Calu3 (cell line): ENCODE measurements around the gene PIP4K2B. TPM values are rescaled to one million over a fixed set of nuclear protein-coding genes. Genes with fewer than 3 reads are reported as not detected.

Experiments
- BruUV-seq: library from RNA; stranded (reverse); fragments of 400-500 nt; replicated peaks from 2 replicates; lab custom pipeline; 2021; lab: Mats Ljungman, UMichigan
- CTCF ChIA-PET: fragments of 300-600 bp; sonication (Branson Sonifier 250); formaldehyde crosslinking; loops from one replicate; lab custom pipeline; 2022; ENCODE audit warnings: antibody characterized with exemption; lab: Charles Lee
- DNase-seq: peaks from one replicate; pipeline ENCODE4 v3.0.0; 2022
- H3K27ac Mint-ChIP-seq: one replicate; pipeline ENCODE4 v1.8.0; 2022; ENCODE audit warnings: mixed read lengths; ENCODE audit not compliant: unreplicated experiment
- H3K27me3 Mint-ChIP-seq: one replicate; pipeline ENCODE4 v1.8.0; 2022; ENCODE audit warnings: mixed read lengths; ENCODE audit not compliant: unreplicated experiment
- H3K36me3 Mint-ChIP-seq: one replicate; pipeline ENCODE4 v1.8.0; 2022; ENCODE audit warnings: mild to moderate bottlenecking, moderate library complexity, mixed read lengths; ENCODE audit not compliant: insufficient read depth, unreplicated experiment
- H3K4me1 Mint-ChIP-seq: one replicate; pipeline ENCODE4 v1.8.0; 2022; ENCODE audit warnings: mild to moderate bottlenecking, low read depth, mixed read lengths; ENCODE audit not compliant: unreplicated experiment
- H3K4me3 Mint-ChIP-seq: one replicate; pipeline ENCODE4 v1.8.0; 2022; ENCODE audit warnings: mild to moderate bottlenecking, low read depth, moderate library complexity, mixed read lengths; ENCODE audit not compliant: unreplicated experiment
- H3K9me3 Mint-ChIP-seq: one replicate; pipeline ENCODE4 v1.8.0; 2022; ENCODE audit warnings: low read depth, mixed read lengths; ENCODE audit not compliant: unreplicated experiment
- intact Hi-C: fragments of 100-400 bp; cut with micrococcal nuclease; formaldehyde crosslinking; loops from one replicate; pipeline ENCODE4 v1.10.0; 2022; ENCODE audit not compliant: unreplicated experiment
- total RNA-seq: library from RNA; stranded (reverse); gene quantifications from 2 replicates; pipeline ENCODE4 v1.2.3, GENCODE V29; 2022
- TF ChIP-seq, protein P1 (sequence below): fragments of 200-600 bp; IDR thresholded peaks from one replicate; pipeline ENCODE4 v1.8.0; 2022; ENCODE audit warnings: antibody characterized with exemption; ENCODE audit not compliant: unreplicated experiment

Gene PIP4K2B
- total RNA-seq, 1 experiment from 2014 or later, result 120 TPM

DNA sequence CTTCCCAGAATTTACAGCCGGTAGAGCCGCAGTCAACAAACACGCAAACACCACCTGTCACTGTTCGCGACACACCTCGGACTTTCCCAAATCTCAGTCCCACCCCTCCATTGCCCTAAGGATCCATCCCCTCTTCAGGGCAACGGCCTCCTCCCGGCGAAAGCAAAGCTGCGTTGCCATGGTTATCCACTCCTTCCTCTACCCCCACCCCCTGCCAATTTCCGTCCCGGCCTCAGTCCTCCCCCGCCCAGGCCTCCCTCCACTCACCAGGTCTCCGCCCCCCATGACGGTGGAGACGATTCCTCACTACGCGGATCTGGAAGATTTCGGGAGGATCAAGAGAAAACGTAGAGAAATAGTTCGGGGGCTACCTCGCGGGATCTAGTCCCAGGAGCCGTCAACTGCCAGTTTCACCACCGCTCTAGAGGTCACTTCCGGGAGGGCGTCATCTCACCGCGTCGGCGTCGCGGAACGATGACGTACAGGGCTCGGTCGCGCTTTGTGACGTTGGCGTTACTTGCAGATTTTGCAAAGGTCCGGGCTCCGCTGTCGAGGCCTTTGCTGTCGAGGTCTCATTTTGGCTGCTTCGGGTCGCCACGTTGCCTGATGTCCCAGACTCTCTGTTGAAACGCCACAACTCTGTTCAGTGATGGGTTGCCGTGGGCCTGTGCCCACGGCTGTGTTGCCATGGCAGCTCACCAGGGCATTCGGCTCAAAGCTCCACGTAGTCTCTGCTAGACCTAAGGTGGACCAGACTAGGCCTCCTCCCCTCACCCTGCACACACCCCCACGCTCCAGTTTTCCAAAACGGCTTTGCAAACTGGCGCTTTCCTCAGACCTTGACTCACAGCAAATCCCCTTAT lies 25.8 kb upstream of the PIP4K2B start, which contains the start of gene CWC25:
Gene CWC25 (minus strand): TSS at position 423 of the 863 bp plus-strand sequence. CDS start 138 bp downstream, at position 285.
- peaks cover 59% of the 10 kb centered on the region for H3K36me3 Mint-ChIP-seq
- H3K27me3 Mint-ChIP-seq, result no peaks in the 10 kb centered on the region
- DNase-seq, result peak; percentile 100
- peaks cover 37% of the 10 kb centered on the region for H3K4me1 Mint-ChIP-seq
- intact Hi-C loops, result loop anchor here (5.0 kb wide), 1 partner anchor 327 kb away; the partner anchor contains the start of gene PLXDC1
- peak within 1 kb of the TSS; percentile 100 for H3K27ac Mint-ChIP-seq
- CTCF ChIA-PET, result interaction anchor here (0.8 to 3.5 kb wide), 8 partner anchors 9 to 328 kb away, joined by 3 to 15 read pairs (median 4); partner anchors contain the start of genes LASP1 and RPL23
- TSS peak; percentile 98 for BruUV-seq
- no peaks in the 10 kb centered on the region for H3K9me3 Mint-ChIP-seq
- peak within 1 kb of the TSS; percentile 87 for H3K4me3 Mint-ChIP-seq
- TF ChIP-seq, protein P1, sequence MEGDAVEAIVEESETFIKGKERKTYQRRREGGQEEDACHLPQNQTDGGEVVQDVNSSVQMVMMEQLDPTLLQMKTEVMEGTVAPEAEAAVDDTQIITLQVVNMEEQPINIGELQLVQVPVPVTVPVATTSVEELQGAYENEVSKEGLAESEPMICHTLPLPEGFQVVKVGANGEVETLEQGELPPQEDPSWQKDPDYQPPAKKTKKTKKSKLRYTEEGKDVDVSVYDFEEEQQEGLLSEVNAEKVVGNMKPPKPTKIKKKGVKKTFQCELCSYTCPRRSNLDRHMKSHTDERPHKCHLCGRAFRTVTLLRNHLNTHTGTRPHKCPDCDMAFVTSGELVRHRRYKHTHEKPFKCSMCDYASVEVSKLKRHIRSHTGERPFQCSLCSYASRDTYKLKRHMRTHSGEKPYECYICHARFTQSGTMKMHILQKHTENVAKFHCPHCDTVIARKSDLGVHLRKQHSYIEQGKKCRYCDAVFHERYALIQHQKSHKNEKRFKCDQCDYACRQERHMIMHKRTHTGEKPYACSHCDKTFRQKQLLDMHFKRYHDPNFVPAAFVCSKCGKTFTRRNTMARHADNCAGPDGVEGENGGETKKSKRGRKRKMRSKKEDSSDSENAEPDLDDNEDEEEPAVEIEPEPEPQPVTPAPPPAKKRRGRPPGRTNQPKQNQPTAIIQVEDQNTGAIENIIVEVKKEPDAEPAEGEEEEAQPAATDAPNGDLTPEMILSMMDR, result no peak

- BruUV-seq, result no TSS peak
- H3K9me3 Mint-ChIP-seq, result no peaks in the 10 kb centered on the region
- H3K27me3 Mint-ChIP-seq, result no peaks in the 10 kb centered on the region
- H3K36me3 Mint-ChIP-seq, result peaks cover 79% of the 10 kb centered on the region
- H3K27ac Mint-ChIP-seq, result no peak overlapping the region
- H3K4me1 Mint-ChIP-seq, result no peaks in the 10 kb centered on the region
- intact Hi-C loops, result no loop called here
- no peak for DNase-seq
- CTCF ChIA-PET, result no interaction called here
- no peak overlapping the region for H3K4me3 Mint-ChIP-seq
- TF ChIP-seq, protein P1, result peak; percentile 55
Measured at GRCh38 chr17:38815576-38816193, 16.3 kb upstream of the PIP4K2B start.

DNA sequence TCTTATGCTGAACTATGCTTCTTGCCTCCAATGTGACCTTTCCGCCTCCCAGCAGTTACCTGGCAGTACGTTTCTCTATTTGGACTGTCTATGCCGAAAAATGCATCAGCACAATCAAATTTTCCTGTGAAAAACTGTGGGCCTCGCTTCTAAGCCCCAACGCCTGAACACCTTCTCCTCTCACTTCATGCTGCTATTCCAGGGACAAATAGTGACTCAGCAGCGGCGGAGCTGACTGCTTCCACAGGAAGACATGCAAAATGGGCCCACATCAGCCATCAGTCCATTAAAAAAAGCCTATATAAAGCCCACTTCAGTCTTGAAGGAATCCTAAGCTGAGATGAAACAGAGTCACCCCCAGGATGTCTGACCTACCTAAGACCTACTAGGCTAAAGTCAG lies 10.5 kb upstream of the PIP4K2B start:
- Mint-ChIP-seq H3K27me3 (no peaks in the 10 kb centered on the region), H3K36me3 (peaks cover 100% of the 10 kb centered on the region), H3K4me3 (no peak overlapping the region), H3K9me3 (no peaks in the 10 kb centered on the region), H3K27ac (no peak overlapping the region), H3K4me1 (no peaks in the 10 kb centered on the region)
- DNase-seq, result no peak
- CTCF ChIA-PET, result interaction anchor here (0.6 to 0.9 kb wide), 2 partner anchors 12 to 15 kb away, joined by 3 to 5 read pairs; no protein-coding TSS in a partner anchor
- intact Hi-C loops, result no loop called here
- TF ChIP-seq, protein P1, result no peak
- no TSS peak for BruUV-seq

- Mint-ChIP-seq H3K27ac (peak overlapping the region; percentile 78), H3K9me3 (no peaks in the 10 kb centered on the region), H3K4me1 (peaks cover 39% of the 10 kb centered on the region), H3K36me3 (peaks cover 88% of the 10 kb centered on the region), H3K4me3 (peak overlapping the region; percentile 83), H3K27me3 (no peaks in the 10 kb centered on the region)
- DNase-seq, result no peak
- BruUV-seq, result TSS peak; percentile 85
- CTCF ChIA-PET, result interaction anchor here (0.6 to 1.0 kb wide), 3 partner anchors 23 to 320 kb away, joined by 3 to 5 read pairs (median 4); no protein-coding TSS in a partner anchor
- TF ChIP-seq, protein P1, result no peak
- intact Hi-C loops, result loop anchor here (5.0 kb wide), 1 partner anchor 352 kb away; the partner anchor contains the start of gene PLXDC1
Measured at GRCh38 chr17:38800237-38800760, 943 bp upstream of the PIP4K2B start.
